ENCODE measurements around the gene CLIP1. TPM values are rescaled to one million over a fixed set of nuclear protein-coding genes. Genes with fewer than 3 reads are reported as not detected.
"Not testable (repeated sequence)": the region's sequence is repeated elsewhere in the genome, so short reads cannot be mapped to it uniquely, and the experiment has no call there.

The CLIP1 gene
- total RNA-seq, 1 donor, result 103 TPM

DNA sequence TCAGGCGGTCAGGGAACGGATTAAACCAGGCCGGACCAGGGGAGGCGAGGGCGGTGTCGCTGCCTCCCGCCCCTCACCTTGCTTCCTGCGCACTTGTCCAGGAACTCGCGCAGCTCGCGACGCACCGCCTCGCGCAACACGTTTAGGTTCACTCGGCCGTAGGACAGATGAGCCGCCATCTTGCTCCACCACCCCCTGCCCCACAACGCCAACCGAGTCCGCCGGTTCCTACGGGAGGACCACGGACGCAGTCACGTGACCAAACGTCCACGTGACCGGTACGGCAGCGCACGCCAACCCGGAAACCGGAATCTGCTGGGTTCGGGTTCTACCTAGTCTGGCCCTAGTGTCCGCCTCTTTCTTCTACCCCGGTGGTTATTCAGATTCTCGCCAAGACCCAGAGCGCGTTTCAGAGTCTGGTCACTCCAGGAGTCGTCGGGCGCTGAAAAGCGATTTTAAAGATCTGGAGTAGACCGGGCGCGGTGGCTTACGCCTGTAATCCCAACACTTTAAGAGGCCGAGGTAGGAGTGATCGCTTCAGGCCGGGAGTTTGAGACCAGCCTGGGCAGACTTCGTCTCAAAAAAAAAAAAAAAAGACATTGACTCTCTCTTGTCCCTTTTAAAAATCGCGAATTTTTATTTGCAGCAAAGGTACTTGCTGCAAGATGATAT lies 156.1 kb downstream of the CLIP1 start, which contains the start of gene VPS33A:
VPS33A (minus strand) TSS at position 265 of the 672 bp plus-strand sequence; CDS start at position 179, 86 bp downstream.
- Histone ChIP-seq H3K4me1 (ENCODE audit: insufficient read depth, low read length) (peaks cover 13% of the 10 kb centered on the region), H3K27ac (ENCODE audit: low read depth, low read length) (peak within 1 kb of the TSS; percentile 81), H3K27me3 (ENCODE audit: insufficient read depth, low read length) (no peaks in the 10 kb centered on the region), H3K9me3 (ENCODE audit: low read depth, low read length) (no peaks in the 10 kb centered on the region), H3K4me3 (ENCODE audit: insufficient read depth, low read length) (peak within 1 kb of the TSS; percentile 96), H3K79me2 (ENCODE audit: insufficient read depth, low read length) (peaks cover 27% of the 10 kb centered on the region), H3K36me3 (ENCODE audit: insufficient read depth, low read length) (peaks cover 19% of the 10 kb centered on the region), H2AFZ (ENCODE audit: low read length) (peak within 1 kb of the TSS; percentile 99), H4K20me1 (ENCODE audit: insufficient read depth, low read length) (no peaks in the 10 kb centered on the region), H3K4me2 (ENCODE audit: insufficient read depth, low read length) (peak within 1 kb of the TSS; percentile 86)
- DNase-seq (ENCODE audit: insufficient read length, low spot score, missing footprints), result peak; percentile 96
- TF ChIP-seq, protein P1, sequence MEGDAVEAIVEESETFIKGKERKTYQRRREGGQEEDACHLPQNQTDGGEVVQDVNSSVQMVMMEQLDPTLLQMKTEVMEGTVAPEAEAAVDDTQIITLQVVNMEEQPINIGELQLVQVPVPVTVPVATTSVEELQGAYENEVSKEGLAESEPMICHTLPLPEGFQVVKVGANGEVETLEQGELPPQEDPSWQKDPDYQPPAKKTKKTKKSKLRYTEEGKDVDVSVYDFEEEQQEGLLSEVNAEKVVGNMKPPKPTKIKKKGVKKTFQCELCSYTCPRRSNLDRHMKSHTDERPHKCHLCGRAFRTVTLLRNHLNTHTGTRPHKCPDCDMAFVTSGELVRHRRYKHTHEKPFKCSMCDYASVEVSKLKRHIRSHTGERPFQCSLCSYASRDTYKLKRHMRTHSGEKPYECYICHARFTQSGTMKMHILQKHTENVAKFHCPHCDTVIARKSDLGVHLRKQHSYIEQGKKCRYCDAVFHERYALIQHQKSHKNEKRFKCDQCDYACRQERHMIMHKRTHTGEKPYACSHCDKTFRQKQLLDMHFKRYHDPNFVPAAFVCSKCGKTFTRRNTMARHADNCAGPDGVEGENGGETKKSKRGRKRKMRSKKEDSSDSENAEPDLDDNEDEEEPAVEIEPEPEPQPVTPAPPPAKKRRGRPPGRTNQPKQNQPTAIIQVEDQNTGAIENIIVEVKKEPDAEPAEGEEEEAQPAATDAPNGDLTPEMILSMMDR (IDR thresholded peaks at IDR 0.05; ENCODE audit: extremely low read depth, low read depth, low read length), result no peak

DNA sequence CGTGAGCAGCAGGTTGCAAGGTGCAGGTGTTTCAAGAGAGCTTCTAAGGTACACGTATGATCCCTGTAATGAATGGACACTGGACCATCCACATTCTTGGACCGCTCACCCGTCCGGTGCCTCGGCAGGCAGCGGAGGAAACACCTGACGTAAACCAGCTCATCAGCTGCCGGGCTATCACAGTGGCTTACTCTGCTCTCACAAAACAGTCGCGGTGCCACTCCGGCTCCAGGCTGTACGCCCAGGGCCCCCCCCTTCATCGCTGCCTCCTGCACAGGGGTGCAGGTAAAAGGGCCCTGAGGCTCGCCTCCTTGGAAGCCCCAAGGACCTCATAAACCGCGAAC lies 156.6 kb downstream of the CLIP1 start:
- H3K4me2 ChIP-seq (ENCODE audit: insufficient read depth, low read length), result peak overlapping the region; percentile 86
- H3K27me3 ChIP-seq (ENCODE audit: insufficient read depth, low read length), result no peaks in the 10 kb centered on the region
- peak overlapping the region; percentile 96 for H3K4me3 ChIP-seq (ENCODE audit: insufficient read depth, low read length)
- H3K4me1 ChIP-seq (ENCODE audit: insufficient read depth, low read length), result peaks cover 13% of the 10 kb centered on the region
- TF ChIP-seq, protein P1 (IDR thresholded peaks at IDR 0.05; ENCODE audit: extremely low read depth, low read depth, low read length), result no peak
- peaks cover 27% of the 10 kb centered on the region for H3K79me2 ChIP-seq (ENCODE audit: insufficient read depth, low read length)
- peaks cover 24% of the 10 kb centered on the region for H3K36me3 ChIP-seq (ENCODE audit: insufficient read depth, low read length)
- no peaks in the 10 kb centered on the region for H3K9me3 ChIP-seq (ENCODE audit: low read depth, low read length)
- peak overlapping the region; percentile 99 for H2AFZ ChIP-seq (ENCODE audit: low read length)
- no peaks in the 10 kb centered on the region for H4K20me1 ChIP-seq (ENCODE audit: insufficient read depth, low read length)
- H3K27ac ChIP-seq (ENCODE audit: low read depth, low read length), result peak overlapping the region; percentile 81
- DNase-seq (ENCODE audit: insufficient read length, low spot score, missing footprints), result no peak

- no peaks in the 10 kb centered on the region for H3K9me3 ChIP-seq (ENCODE audit: low read depth, low read length)
- H3K27me3 ChIP-seq (ENCODE audit: insufficient read depth, low read length), result no peaks in the 10 kb centered on the region
- H3K36me3 ChIP-seq (ENCODE audit: insufficient read depth, low read length), result peaks cover 25% of the 10 kb centered on the region
- peaks cover 13% of the 10 kb centered on the region for H3K4me1 ChIP-seq (ENCODE audit: insufficient read depth, low read length)
- TF ChIP-seq, protein P1 (IDR thresholded peaks at IDR 0.05; ENCODE audit: extremely low read depth, low read depth, low read length), result no peak
- peak overlapping the region; percentile 86 for H3K4me2 ChIP-seq (ENCODE audit: insufficient read depth, low read length)
- peaks cover 27% of the 10 kb centered on the region for H3K79me2 ChIP-seq (ENCODE audit: insufficient read depth, low read length)
- H3K4me3 ChIP-seq (ENCODE audit: insufficient read depth, low read length), result peak overlapping the region; percentile 96
- DNase-seq (ENCODE audit: insufficient read length, low spot score, missing footprints), result no peak
- H4K20me1 ChIP-seq (ENCODE audit: insufficient read depth, low read length), result no peaks in the 10 kb centered on the region
- peak overlapping the region; percentile 81 for H3K27ac ChIP-seq (ENCODE audit: low read depth, low read length)
- peak overlapping the region; percentile 99 for H2AFZ ChIP-seq (ENCODE audit: low read length)
Measured at GRCh38 chr12:122265476-122265875, 157.0 kb downstream of the CLIP1 start.

DNA sequence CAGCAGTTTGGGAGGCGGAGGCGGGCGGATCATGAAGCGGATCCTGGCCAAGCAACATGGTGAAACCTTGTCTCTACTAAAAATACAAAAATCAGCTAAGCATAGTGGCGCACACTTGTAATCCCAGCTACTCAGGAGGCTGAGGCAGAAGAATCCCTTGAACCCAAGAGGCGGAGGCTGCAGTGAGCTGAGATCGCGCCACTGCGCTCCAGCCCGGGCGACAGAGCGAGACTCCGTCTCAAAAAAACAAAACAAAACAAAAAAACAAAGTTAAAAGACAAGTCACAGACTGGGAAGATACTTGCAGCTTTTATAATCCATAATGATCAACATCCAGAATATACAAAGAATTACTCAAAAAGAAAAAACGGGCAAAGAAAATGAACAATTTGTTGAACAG lies 161.7 kb downstream of the CLIP1 start:
- H4K20me1 ChIP-seq (ENCODE audit: insufficient read depth, low read length); H3K4me2 ChIP-seq (ENCODE audit: insufficient read depth, low read length); H3K9me3 ChIP-seq (ENCODE audit: low read depth, low read length); H3K4me1 ChIP-seq (ENCODE audit: insufficient read depth, low read length); H3K27ac ChIP-seq (ENCODE audit: low read depth, low read length); H3K4me3 ChIP-seq (ENCODE audit: insufficient read depth, low read length); H2AFZ ChIP-seq (ENCODE audit: low read length); H3K27me3 ChIP-seq (ENCODE audit: insufficient read depth, low read length); DNase-seq (ENCODE audit: insufficient read length, low spot score, missing footprints): not testable (repeated sequence)
- Histone ChIP-seq H3K79me2 (ENCODE audit: insufficient read depth, low read length) (peaks cover 15% of the 10 kb centered on the region), H3K36me3 (ENCODE audit: insufficient read depth, low read length) (peaks cover 44% of the 10 kb centered on the region)

- H3K4me3 ChIP-seq (ENCODE audit: insufficient read depth, low read length); DNase-seq (ENCODE audit: insufficient read length, low spot score, missing footprints); H3K9me3 ChIP-seq (ENCODE audit: low read depth, low read length); H3K4me2 ChIP-seq (ENCODE audit: insufficient read depth, low read length); H3K27ac ChIP-seq (ENCODE audit: low read depth, low read length); H3K27me3 ChIP-seq (ENCODE audit: insufficient read depth, low read length); H2AFZ ChIP-seq (ENCODE audit: low read length); H4K20me1 ChIP-seq (ENCODE audit: insufficient read depth, low read length); H3K79me2 ChIP-seq (ENCODE audit: insufficient read depth, low read length); H3K4me1 ChIP-seq (ENCODE audit: insufficient read depth, low read length): not testable (repeated sequence)
- H3K36me3 ChIP-seq (ENCODE audit: insufficient read depth, low read length), result peaks cover 42% of the 10 kb centered on the region
Measured at GRCh38 chr12:122258939-122259338, 163.5 kb downstream of the CLIP1 start.

DNA sequence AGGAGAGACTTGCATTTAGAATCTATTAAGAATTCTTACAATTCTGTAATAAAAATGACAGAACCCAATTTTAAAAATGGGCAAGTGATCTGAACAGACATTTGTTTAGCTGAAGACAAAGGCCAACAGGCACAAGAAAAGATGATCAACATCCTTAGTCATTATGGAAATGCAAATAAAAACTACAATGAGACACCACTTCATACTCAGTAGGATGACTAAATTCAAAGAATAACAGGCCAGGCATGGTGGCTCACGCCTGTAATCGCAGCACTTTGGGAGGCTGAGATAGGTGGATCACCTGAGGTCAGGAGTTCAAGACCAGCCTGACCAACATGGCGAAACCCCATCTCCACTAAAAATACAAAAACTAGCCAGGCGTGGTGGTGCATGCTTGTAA lies 164.0 kb downstream of the CLIP1 start:
- not testable (repeated sequence) for H3K4me1 ChIP-seq (ENCODE audit: insufficient read depth, low read length); H3K9me3 ChIP-seq (ENCODE audit: low read depth, low read length); H3K27ac ChIP-seq (ENCODE audit: low read depth, low read length); H4K20me1 ChIP-seq (ENCODE audit: insufficient read depth, low read length); H3K4me2 ChIP-seq (ENCODE audit: insufficient read depth, low read length); H2AFZ ChIP-seq (ENCODE audit: low read length); H3K27me3 ChIP-seq (ENCODE audit: insufficient read depth, low read length); H3K79me2 ChIP-seq (ENCODE audit: insufficient read depth, low read length); H3K4me3 ChIP-seq (ENCODE audit: insufficient read depth, low read length); DNase-seq (ENCODE audit: insufficient read length, low spot score, missing footprints)
- H3K36me3 ChIP-seq (ENCODE audit: insufficient read depth, low read length), result peaks cover 38% of the 10 kb centered on the region

Data from osteoblast (primary cell).